Stimulated activated CD8-positive, alpha-beta memory T cell treated with anti-CD3 and anti-CD28 coated beads, Interleukin-7, amount 100 ng/mL, for 48 hours (primary cell): ENCODE results near the gene DLGAP4.

Experiments used
- DNase-seq, 2 donors: peaks; one replicate each; pipeline ENCODE4 v3.0.0-alpha.2; 2020; ENCODE audit warnings: low read depth in 1 of 2; ENCODE audit errors: extremely low read depth in 1 of 2

The DLGAP4 gene

DNA sequence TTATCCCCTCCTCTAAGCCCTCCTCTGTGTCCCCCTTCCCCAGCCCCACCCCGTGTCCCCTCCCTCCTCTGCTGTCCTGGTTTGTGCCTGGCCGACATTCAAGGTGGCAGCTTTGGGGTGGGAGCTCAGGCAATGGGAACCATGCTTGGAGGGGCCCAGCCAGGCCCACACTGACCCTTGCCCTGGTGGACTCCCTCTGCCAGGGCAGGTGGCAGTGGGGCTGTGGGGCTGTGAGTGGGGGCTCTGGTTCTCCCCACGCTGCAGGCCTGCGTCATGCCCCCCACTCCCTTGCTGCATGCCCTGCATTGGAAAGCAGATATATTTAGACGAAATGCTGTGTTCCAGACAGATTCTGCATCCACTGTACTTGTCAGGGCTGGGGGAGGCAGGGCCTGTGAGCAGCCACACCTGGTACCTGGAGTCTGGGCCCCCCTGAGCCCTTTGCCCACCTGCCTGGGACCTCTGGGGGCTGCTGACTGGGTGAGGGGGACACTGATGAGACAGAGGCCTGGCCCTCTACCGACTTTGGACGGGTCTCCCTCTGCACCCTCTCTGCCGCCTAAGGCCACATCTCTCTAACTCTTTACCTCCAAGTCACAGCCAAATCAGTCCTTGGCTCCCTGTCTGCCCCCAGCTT is 14.2 kb downstream of the DLGAP4 start:
- DNase-seq = no peak

DNA sequence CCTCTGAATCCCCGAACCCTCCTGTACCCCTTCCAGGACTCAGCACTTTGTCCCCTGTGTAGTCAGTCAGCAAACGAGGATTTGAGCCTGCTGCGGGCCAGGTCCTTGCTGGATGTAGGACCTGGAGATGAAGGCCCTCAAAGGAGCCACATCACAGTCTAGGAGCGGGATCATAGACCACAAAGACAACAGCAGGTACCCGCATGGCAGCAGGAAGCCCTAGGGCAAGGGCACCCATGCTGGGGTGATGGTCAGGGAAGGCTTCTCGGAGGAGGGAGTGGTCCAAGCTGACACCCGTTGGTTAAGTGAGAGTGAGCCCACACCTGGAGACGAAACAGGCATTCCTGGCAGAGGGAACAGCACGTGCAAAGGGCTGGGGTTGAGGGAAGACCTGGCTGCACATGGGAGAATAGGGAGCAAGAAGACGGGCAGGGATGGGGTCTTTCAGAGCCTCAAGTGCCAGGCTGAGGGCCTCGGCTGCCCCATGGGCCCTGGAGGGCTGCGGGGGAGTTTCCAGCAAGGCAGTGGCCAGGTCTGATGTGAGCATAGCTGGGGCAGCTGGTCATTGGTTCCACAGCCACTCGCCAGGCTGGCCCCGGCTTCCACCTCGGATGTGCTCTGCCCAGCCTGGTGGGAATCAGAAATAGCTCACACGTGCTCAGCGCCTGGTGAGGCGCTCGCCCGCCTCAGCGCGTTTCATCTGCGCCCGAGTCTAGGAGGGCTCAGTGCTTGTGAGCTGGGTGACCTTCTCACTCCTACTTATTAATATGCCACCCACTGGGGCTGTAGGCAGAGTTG is 15.0 kb downstream of the DLGAP4 start:
- DNase-seq = no peak

DNA sequence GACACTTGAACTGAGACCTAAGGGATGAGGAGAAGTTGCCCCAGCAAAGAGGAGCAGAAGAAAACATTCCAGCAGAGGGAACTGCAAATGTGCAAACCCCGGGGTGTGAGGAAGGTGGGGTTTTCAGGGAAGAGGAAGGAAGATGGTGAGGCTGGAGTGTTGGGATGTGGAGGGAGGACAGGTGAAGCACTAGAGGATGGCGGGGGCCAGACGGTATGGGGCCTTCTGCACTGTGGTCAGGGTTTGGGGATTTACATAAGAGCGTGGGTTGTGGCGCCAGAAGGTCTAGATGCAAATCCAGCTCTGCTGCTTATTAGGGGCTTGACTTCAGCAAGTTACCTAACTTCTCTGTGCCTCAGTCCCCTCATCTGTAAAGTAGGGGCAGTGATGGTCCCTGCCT is 16.0 kb downstream of the DLGAP4 start:
- no peak for DNase-seq

DNA sequence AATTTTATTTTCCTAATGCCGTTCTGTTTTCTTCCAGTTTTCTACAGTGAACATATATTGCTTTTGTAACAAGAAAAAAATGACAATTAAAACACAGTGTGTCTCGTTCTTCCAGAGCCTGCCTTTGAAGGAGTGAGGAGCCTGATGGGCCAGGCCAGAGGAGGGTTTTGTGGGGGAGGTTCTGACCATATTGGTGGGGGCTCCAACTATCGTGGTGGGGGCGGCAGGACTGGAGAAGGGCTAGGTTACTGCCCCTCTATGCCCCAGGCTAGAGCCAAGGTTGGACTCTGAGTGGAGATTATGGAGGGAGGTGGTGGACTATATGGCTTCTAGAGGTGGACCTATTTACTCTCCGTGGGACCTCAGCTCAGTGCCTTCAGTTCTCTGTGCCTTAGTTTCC is 24.0 kb downstream of the DLGAP4 start:
- DNase-seq = no peak

DNA sequence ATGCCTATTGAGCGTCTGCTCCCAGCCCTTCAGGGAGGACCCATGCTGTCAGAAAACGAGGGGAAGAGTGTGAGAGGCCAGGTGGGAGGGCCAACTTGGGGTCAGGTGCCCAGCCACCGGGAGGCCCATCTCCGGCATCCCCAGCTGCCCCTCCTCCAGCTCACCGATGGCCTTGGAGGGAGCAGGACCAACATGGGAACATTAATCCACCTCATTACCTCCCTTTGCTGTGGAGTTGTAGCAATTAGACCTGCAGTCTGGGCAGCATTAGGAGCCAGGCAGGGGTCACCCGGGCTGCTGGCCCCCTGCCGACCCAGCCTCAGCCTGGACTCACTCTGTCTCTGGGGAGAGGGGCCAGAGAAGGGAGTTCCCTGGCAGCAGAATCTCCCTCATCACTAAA is 25.1 kb downstream of the DLGAP4 start:
- DNase-seq = no peak

DNA sequence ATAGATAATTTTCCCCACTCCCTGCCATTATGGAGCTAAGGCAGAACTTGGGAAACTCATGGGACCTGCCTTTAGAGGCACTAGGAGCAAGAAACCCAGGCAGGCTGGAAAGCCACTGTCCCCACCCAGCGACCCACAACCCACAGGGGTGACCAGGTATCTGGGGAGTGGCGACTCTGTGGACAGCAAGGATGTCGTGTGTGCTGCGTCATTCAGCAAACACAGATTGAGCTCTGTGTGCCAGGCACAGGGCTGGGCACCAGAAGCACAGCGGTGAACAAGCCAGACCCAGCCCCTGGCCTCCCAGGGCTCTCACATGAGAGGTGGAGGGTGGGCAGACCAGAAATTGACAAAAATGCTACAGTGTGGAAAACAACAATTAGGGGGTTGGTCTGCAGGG is 27.7 kb downstream of the DLGAP4 start:
- DNase-seq = no peak

DNA sequence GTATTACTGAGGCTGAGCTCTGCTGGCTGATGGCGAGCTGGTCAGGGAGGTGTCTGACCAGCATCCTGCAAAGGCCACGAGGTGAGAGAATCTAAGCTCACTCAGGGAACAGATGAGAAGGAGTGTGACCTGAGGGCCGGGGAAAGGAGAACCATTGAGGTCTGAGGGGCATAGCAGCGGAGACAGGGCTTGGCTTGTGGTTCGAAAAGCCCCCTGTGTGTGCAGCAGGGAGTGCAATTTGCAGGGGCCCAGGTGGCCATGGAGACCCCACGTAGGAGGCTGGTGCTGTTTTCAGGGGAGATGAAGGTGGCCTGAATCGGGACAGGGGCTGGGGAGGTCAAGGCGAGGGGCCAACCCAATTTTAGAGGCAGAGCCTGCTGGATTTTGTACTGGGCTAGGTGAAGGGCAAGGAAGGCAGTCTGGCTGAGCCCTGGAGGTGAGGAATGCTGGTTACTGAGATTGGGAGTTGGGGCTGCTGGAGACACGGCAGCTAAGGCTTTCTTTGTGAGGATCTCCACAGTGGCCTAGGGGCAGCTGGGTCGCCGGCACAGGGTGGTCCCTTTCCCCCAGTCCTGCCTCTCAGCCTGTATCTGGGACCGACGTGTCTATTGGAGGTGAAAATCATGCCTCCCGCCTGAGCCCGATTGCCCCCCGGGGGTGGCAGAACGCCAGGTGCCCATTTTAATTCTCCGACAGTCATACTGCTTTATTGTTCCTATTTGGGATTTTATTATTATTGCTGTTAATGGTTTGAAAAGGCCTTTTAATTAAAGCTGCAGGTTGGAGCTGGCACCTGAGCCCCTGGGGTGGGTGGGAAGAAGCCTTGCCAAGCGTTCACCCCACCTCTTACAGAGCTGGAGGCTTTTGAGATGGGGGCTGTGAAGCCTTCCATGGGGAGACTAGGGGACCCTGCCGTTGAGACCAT is 28.4 kb downstream of the DLGAP4 start:
- no peak for DNase-seq

DNA sequence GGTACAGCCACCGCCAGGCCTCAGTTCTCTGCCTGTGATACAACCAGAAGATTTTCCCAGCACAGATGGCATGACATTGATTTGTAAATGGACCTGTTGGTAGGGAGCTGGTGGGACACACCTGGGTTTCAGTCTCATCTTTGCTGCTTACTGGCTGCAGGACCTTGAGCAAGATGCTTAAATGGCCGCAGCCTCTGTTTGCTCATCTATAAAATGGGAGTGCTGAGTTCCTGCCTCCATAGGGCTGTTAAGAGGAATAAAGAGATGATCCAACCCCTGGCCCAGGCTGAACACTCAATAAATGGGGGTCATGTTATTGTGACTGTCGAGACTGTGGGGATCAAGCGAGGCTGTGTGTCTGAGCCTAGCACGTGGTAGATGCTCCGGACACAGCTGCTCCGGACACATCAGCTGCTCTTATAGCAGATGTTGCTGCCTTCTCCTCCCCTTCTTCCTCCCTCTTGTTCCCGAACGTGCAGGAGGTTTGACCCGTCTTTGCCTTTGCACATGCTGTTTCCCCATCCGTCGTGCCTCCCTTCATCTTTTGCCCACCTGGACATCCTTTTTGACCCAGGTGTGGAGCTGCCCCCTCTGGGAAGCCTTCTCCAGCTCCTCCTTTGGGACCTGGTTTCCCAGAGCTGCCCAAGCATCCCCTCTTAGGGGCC is 29.2 kb downstream of the DLGAP4 start:
- DNase-seq = no peak

DNA sequence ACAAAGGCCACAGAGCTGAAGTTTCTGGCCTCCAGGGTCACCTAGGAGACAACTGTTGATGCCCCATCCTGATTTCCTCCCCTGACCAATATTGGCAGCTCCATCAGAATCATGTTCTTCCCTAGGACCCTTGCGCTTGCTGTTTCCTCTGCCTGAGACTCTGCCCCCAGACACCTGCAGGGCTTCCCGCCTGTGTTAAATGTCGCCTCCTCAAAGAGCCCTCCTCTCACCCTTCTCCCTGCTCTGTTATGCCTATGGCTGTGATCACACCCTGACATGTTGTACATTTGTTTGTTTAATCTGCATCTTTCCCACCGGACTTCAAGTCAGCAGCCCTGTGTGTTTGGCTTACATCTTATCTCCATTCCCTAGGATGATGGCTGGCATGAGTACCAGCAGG is 30.1 kb downstream of the DLGAP4 start:
- DNase-seq = no peak

DNA sequence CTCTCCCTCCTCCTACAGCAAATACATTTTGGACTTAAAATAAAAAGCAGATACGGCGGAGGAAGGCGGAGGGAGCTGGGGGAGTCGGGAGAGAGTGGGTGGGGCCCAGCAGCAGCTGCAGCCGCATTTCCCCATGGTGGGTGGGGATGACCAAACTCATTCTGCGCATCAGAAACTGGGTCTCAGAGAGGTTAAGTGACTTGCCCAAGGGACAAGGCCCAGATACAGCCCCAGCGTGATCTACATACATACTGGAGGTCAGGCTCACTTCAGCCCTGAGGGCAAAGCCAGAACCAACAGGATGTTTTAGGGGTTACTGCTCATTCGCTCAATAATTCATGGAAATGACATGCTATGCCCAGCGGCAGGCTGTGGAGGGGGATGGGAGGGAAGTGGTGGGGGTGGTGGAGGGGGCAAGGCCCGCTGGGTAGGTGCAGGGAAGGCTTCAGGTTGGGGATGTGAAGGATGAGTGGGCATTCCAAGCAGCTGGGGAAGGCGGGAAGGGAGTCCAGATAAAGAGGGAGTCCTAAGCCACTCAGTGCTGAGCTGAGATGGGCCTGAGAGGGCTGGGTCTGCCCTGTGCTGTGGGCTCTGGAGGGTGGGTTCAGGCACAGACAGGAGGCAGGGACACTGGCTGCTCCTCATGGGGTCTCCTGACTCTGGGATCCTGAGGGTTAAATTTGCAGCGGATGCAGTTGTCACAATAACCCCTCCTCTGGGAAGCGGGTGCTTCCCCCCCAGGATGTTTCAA is 31.0 kb downstream of the DLGAP4 start:
- no peak for DNase-seq

DNA sequence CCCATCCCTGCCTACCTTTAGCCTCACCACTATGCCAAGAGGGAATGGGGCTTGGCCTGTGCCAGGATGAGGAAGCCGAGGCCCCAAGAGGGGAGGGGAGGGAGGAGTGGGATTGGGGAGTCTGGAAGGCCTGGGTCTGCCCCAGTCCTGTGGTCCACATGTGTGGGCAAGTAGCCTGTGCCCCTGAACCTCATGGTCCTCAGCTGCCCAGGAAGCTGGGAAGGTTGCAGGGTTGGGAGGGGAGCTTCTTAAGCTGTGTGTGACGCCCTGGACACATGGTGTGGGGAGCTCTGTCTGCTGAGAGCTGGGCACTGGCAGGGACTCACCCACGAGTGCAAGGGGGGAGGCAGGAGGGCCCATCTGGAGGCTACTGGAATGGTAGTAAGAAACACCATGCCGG is 31.7 kb downstream of the DLGAP4 start:
- DNase-seq = no peak

DNA sequence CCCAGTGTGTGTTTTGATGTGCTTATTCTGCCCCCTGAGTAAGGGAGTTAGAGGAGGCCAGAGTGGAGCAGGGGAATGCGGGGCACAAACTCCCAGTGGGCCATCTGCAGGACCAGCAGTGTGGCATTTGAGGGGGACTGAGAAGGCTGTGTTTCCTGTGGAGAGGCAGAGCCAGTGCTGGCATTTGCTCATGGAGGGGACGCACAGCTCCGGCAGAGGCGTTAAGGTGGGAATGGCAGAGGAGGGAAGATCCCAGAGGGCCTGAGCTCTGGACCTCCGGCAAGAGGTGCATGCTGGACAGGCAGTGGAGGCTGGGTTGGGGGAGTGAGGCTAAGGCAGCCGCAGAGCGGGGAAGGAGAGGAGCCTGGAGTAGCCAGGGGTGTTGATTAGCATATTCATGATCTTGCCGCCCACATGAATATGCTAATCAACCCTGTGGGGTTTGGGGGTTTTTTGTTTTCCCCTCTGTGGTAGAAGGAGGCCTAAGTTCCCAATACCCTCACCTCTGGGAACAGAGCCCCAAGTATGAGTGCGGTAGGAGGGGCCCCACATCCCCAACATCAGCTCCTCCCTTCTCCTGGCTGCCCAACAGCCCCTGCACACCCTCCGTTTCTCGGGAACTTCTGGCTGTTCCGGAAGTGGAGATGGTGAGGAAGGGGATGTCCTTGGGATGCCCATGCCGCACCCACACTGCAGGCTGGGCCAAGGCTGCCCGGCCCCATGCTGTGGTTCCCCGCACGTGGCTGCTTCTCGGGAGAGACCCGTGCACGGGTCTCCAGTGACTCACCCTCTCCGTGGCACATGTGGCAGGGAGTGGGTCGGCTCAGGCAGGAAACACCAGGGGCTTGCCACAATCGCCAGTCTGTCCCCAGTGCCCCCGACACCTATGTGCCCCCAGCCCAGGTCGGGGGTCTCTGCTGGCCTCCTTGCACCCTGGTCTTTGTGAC is 33.8 kb downstream of the DLGAP4 start:
- peak in 1 of 2 donors; percentile 9 for DNase-seq

DNA sequence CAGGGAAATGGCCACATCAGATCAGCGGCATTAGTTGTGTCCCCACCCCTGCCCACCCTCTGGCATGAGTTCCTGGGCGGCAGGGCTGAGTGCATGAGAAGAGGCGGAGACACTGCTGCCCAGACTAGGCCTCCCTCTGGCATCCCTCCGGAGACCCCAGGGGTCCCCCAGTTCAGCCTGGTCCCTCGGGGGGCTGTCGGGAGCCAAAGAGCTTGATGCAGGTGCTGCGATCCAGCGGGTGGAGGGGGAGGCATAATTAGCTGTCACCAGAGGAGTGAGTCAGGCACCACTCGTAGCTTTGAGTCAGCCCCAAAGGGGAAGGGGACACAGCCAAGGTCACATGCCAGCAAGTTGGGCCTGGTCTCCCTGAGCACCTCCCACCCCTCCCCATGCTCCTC is 34.5 kb downstream of the DLGAP4 start:
- DNase-seq = no peak

DNA sequence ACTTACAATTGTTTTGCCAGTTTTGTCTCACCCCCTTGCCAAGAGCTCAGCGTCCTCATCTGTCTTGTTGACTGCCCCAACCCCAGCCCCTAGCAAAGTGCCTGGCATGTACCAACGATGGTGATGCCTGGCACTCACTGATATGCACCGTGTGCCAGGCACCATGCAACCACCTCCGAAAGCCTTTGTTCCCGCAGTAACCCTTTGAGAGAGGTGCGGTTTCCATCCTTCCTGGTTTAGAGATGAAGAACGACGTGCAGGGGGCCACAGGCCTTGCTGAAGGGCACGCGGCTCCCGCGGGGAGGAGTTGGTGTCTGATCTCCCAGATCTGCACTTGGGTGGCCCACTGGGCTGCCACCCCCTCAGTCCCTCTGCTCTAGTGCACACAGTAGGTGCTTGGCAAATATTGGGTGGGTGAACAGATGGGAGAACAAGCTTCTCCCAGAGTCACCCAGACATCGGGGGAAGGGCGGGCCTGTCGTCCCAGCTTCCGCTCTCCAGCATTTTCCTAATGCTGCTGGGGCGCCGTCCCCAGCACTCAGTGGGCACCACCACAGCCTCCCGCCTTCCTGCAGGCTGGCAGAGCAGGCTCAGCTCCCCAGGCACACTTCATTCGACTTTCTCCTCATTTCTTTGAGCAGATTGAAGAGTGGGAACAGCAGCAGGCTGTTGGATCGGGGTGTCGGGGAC is 35.3 kb downstream of the DLGAP4 start:
- no peak for DNase-seq

DNA sequence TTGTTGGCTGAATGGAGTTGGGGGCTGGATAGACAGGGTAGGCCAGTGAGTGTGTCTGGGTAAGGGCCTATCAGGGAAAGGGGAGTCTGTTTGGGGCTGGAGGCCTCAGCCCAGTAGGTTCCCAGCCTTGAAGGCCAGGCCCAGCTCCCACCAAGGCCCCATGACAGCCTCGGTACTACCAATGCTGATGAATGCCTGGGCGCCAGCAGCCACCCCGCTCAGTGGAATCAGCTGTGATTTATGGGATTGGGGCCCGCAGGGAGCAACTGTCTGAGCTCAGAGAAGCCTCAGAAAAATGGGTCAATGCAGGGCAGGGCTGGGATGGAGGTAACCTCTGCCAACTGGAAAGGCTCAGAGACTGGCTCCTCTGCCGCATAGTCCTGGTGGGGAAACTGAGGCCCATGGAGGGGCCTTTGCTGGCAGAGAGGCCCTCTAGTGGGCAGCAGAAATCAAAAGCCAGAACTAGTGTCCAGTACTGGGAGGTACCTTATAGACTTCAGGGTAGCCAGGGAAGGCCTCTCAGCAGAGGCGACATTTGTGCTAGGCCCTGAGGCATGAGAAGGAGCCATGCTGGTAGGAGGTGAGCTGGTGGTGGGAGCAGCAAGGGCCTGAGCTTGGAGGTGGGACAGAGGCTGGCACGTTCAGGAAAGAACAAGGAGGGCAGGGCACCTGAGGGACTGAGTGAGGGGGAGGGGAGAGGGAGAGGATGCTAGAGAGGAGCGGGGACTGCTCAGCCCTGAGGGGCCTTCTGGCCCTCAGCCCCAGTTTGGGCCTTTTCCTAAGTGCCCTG is 36.4 kb downstream of the DLGAP4 start:
- DNase-seq = no peak

DNA sequence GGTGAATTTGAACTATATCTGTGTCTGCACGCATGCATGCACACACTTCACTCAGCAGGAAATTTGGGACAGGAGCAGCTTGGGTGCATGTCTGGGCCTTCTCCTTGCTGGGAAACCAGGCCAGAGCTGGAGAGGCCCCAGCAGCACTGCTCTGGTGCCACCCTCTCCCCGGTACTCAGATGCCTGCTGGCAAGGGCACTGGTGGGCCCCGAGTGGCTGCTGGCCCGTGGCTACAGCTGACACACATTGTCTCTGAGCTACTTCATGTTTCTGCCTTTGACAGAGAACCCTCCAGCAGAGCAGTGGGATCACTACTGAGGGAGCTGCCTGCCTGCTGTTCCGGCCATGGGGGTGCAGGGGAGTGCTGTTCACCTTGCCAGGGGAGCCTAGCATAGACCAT is 37.5 kb downstream of the DLGAP4 start:
- DNase-seq = no peak

DNA sequence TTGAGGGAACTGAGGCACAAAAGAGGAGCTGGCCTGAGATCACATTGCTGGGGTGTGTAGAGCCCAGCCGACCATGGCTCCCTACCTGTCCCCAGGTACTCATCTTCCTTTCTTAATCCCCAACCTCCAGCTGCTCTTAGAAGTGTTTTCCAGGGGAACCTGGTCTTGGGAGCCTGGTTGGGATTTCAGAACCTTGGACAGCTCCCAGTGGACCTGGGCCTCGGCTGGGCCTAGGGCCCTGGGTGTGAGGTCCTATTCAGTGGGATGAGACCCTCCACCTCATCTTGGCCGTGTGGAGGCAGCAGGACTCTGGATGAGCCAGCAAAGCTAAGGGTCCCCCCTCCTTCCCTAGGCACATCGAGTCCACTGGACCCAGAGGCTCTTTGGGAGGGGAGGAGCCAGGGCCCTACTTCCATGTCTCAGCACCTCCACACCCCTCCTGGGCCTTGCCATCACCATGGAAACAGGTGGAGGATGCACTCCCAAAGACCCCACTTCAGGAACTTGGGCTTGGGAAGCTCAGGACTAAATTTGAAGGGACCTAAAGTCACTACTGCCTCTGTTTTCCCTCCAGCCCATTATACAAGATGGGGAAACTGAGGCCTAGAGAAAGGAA is 38.5 kb downstream of the DLGAP4 start:
- no peak for DNase-seq
